ENCODE data around the gene HOXB8.

The HOXB8 gene

DNA sequence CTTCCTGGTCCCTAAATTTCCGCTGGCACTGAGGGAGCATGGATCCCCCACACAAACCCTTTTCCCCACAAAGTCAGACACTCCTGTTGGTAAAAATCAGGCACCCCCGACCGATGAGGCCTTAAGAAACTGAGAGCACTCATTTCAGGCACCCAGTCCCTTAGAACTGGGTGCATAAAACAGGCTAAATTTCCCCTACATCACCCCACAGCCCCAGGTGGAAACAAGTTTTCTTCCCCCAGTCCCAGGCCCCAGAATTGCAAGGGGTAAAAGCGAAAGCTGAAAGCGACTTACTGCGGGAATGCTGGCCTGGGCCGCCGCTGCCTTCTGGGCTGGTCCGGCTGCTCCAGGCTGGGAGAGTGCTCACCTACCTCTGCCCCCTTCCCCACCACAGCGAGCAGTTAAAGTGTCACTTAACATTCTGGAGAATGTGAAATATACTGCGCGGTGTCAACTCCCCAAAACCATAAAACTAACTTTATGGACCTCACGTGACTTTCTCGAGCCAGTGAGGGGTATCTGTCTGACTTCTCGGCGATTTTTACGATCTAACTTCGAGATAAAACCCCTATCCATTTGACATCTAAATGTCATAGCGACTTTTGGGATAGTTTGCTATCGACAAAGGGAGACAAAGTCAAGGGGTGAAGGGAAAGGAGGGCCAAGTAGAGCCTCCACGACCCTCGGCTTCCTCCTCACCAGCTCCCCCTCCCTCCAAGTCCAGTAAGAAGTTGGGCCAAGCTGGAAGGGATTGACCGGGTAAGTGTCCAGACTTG lies 25.1 kb downstream of the HOXB8 start, which contains the start of gene HOXB3:
HOXB3 (minus strand) TSS at position 411 of the 776 bp plus-strand sequence. CDS start 37,767 bp downstream, outside the sequence.
- Histone ChIP-seq H3K27me3 (ENCODE audit: low read depth, low read length) (peaks cover 49% of the 10 kb centered on the region), H3K4me2 (ENCODE audit: low read length) (peak within 1 kb of the TSS; percentile 76), H3K4me3 (ENCODE audit: low read length) (peak within 1 kb of the TSS; percentile 68), H2AFZ (ENCODE audit: low read depth, low read length) (peak within 1 kb of the TSS; percentile 82; the same call in 1 of the 2 replicates), H3K27ac (ENCODE audit: low read length) (no peak within 1 kb of the TSS), H3K9me3 (ENCODE audit: insufficient read depth, low read length) (no peaks in the 10 kb centered on the region), H4K20me1 (ENCODE audit: insufficient read depth, low read length) (no peaks in the 10 kb centered on the region), H3K79me2 (ENCODE audit: low read length) (no peaks in the 10 kb centered on the region), H3K36me3 (replicated peaks; ENCODE audit: low read depth, low read length) (no peaks in the 10 kb centered on the region), H3K9ac (ENCODE audit: low read length) (peak within 1 kb of the TSS; percentile 41), H3K4me1 (ENCODE audit: low read length) (peaks cover 32% of the 10 kb centered on the region)
- TF ChIP-seq EZH2phosphoT487 (IDR thresholded peaks at IDR 0.05; ENCODE audit: low read depth), result no peak
- TF ChIP-seq, protein P1, sequence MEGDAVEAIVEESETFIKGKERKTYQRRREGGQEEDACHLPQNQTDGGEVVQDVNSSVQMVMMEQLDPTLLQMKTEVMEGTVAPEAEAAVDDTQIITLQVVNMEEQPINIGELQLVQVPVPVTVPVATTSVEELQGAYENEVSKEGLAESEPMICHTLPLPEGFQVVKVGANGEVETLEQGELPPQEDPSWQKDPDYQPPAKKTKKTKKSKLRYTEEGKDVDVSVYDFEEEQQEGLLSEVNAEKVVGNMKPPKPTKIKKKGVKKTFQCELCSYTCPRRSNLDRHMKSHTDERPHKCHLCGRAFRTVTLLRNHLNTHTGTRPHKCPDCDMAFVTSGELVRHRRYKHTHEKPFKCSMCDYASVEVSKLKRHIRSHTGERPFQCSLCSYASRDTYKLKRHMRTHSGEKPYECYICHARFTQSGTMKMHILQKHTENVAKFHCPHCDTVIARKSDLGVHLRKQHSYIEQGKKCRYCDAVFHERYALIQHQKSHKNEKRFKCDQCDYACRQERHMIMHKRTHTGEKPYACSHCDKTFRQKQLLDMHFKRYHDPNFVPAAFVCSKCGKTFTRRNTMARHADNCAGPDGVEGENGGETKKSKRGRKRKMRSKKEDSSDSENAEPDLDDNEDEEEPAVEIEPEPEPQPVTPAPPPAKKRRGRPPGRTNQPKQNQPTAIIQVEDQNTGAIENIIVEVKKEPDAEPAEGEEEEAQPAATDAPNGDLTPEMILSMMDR (IDR thresholded peaks at IDR 0.05; ENCODE audit: low read depth, low read length), result no peak

- Histone ChIP-seq H3K27me3 (ENCODE audit: low read depth, low read length) (peaks cover 49% of the 10 kb centered on the region), H3K27ac (ENCODE audit: low read length) (no peak overlapping the region), H3K4me2 (ENCODE audit: low read length) (peak overlapping the region; percentile 76), H3K79me2 (ENCODE audit: low read length) (no peaks in the 10 kb centered on the region), H2AFZ (ENCODE audit: low read depth, low read length) (peak overlapping the region; percentile 82; the same call in 1 of the 2 replicates), H3K9me3 (ENCODE audit: insufficient read depth, low read length) (no peaks in the 10 kb centered on the region), H3K36me3 (replicated peaks; ENCODE audit: low read depth, low read length) (no peaks in the 10 kb centered on the region), H3K9ac (ENCODE audit: low read length) (peak overlapping the region; percentile 41), H3K4me1 (ENCODE audit: low read length) (peaks cover 36% of the 10 kb centered on the region), H3K4me3 (ENCODE audit: low read length) (peak overlapping the region; percentile 68), H4K20me1 (ENCODE audit: insufficient read depth, low read length) (no peaks in the 10 kb centered on the region)
- TF ChIP-seq, protein P1 (IDR thresholded peaks at IDR 0.05; ENCODE audit: low read depth, low read length), result no peak
- TF ChIP-seq EZH2phosphoT487 (IDR thresholded peaks at IDR 0.05; ENCODE audit: low read depth), result no peak
Observed at GRCh38 chr17:48589060-48589830, 25.8 kb downstream of the HOXB8 start.

GRCh38 chr17:48588528-48588927 lies 26.6 kb downstream of the HOXB8 start:
- H3K36me3 ChIP-seq (replicated peaks; ENCODE audit: low read depth, low read length), result no peaks in the 10 kb centered on the region
- H3K4me2 ChIP-seq (ENCODE audit: low read length), result no peak overlapping the region
- no peak overlapping the region for H2AFZ ChIP-seq (ENCODE audit: low read depth, low read length)
- no peaks in the 10 kb centered on the region for H4K20me1 ChIP-seq (ENCODE audit: insufficient read depth, low read length)
- peaks cover 49% of the 10 kb centered on the region for H3K27me3 ChIP-seq (ENCODE audit: low read depth, low read length)
- peaks cover 40% of the 10 kb centered on the region for H3K4me1 ChIP-seq (ENCODE audit: low read length)
- H3K9me3 ChIP-seq (ENCODE audit: insufficient read depth, low read length), result no peaks in the 10 kb centered on the region
- no peaks in the 10 kb centered on the region for H3K79me2 ChIP-seq (ENCODE audit: low read length)
- no peak overlapping the region for H3K9ac ChIP-seq (ENCODE audit: low read length)
- H3K4me3 ChIP-seq (ENCODE audit: low read length), result no peak overlapping the region
- no peak overlapping the region for H3K27ac ChIP-seq (ENCODE audit: low read length)
- no peak for TF ChIP-seq EZH2phosphoT487 (IDR thresholded peaks at IDR 0.05; ENCODE audit: low read depth)
- TF ChIP-seq, protein P1 (IDR thresholded peaks at IDR 0.05; ENCODE audit: low read depth, low read length), result no peak

DNA sequence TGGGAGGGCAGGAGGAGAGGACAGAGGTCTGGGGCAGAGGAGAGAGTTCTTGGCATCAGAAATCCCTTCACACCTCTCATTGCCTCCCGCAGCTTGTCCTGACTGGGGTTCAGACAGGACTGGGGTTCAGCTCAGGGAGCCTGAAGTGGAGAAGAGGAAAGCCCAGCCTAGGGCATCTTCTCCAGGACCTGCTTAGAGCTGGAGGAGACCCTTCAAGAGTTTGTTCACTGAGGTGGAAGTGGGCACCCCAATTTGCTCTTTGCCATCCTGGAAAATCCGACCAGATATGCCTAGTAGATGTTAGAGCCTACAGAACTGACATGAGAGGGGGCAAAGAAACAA lies 27.0 kb downstream of the HOXB8 start:
- Histone ChIP-seq H3K4me3 (ENCODE audit: low read length) (no peak overlapping the region), H3K4me1 (ENCODE audit: low read length) (peaks cover 43% of the 10 kb centered on the region), H3K36me3 (replicated peaks; ENCODE audit: low read depth, low read length) (no peaks in the 10 kb centered on the region), H3K27ac (ENCODE audit: low read length) (no peak overlapping the region), H4K20me1 (ENCODE audit: insufficient read depth, low read length) (no peaks in the 10 kb centered on the region), H3K27me3 (ENCODE audit: low read depth, low read length) (peaks cover 46% of the 10 kb centered on the region), H3K9ac (ENCODE audit: low read length) (no peak overlapping the region), H2AFZ (ENCODE audit: low read depth, low read length) (no peak overlapping the region), H3K79me2 (ENCODE audit: low read length) (no peaks in the 10 kb centered on the region), H3K4me2 (ENCODE audit: low read length) (no peak overlapping the region), H3K9me3 (ENCODE audit: insufficient read depth, low read length) (no peaks in the 10 kb centered on the region)
- TF ChIP-seq, protein P1 (IDR thresholded peaks at IDR 0.05; ENCODE audit: low read depth, low read length), result no peak
- no peak for TF ChIP-seq EZH2phosphoT487 (IDR thresholded peaks at IDR 0.05; ENCODE audit: low read depth)

All from OCI-LY3 (cell line).